HG02759 (cell line): Measurements from ENCODE around the gene CPSF4L.
"Not testable (repeated sequence)": the region's sequence is repeated elsewhere in the genome, so short reads cannot be mapped to it uniquely, and the experiment has no call there.

Experiments
- ATAC-seq: cut with Tn5 transposase; IDR thresholded peaks from one replicate; pipeline ENCODE4 v1.9.1; 2021; ENCODE audit warnings: mild to moderate bottlenecking, moderate library complexity; ENCODE audit not compliant: unreplicated experiment

CPSF4L gene

DNA sequence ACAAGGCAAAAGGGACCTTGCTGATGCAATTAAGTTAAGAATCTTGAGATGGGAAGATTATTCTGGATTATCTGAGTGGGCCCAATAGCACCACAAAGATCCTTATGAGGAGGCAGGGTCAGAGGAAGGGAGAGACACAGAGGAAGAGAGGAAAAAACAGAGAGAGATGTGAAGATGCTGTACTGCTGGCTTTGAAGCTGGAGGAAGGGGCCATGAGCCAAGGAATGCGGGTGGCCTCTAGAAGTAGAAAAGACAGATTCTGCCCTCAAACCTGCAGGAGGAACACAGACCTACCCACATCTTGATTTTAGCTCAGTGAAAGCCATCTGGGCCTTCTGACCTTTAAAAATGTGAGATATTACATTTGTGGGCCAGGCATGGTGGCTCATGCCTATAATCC, 8.1 kb upstream of the CPSF4L start:
- no peak for ATAC-seq

DNA sequence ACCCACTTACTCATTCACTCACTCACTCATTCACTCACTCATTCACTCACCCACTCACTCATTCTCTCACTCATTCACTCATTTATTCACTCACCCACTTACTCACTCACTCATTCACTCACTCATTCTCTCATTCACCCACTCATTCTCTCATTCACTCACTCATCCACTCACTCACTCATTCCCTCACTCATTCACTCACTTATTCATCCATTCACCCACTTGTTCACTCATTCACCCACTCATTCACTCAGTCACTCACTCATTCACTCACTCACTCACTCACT, 7.6 kb upstream of the CPSF4L start:
- no peak for ATAC-seq

DNA sequence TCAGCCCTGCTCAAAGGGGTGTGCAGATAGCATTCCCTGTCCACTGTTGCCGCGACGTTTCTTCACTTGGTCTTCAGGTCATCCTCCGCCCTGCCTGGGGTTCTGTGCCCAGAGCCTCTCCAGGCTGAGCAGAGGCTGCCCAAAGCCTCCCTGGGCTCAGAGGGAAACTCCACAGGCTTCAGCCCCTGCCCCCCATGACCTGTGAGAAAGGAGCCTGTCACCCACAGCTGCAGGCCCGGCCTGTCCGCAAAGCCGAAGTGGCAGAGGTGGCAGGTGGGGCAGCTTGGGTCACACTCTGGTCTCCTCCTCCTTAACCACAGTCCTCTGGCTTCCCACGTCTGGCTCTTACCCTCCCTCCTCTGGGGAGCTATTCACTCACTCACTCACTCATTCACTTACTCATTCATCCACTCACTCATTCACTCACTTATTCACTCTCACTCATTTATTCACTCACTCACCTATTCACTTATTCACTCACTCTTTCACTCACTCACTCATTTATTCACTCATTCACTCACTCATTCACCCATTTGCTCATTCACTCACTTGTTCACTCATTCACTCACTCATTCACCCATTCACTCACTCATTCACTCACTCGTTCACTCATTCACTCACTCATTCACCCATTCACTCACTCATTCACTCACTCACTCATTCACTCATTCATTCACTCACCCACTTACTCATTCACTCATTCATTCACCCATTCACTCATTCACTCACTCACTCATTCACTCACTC, 7.1 kb upstream of the CPSF4L start:
- no peak for ATAC-seq

GRCh38 chr17:73267648-73268537, 6.2 kb upstream of the CPSF4L start:
- ATAC-seq = no peak

- no peak for ATAC-seq
These were observed 5.1 kb upstream of the CPSF4L start for GRCh38 chr17:73266796-73267195.

GRCh38 chr17:73265646-73266640, 4.3 kb upstream of the CPSF4L start:
- ATAC-seq = no peak

- not testable (repeated sequence) for ATAC-seq
These were observed 2.8 kb upstream of the CPSF4L start for GRCh38 chr17:73264448-73264847.

- no peak for ATAC-seq
These were observed 1.3 kb upstream of the CPSF4L start for GRCh38 chr17:73262676-73263642.

DNA sequence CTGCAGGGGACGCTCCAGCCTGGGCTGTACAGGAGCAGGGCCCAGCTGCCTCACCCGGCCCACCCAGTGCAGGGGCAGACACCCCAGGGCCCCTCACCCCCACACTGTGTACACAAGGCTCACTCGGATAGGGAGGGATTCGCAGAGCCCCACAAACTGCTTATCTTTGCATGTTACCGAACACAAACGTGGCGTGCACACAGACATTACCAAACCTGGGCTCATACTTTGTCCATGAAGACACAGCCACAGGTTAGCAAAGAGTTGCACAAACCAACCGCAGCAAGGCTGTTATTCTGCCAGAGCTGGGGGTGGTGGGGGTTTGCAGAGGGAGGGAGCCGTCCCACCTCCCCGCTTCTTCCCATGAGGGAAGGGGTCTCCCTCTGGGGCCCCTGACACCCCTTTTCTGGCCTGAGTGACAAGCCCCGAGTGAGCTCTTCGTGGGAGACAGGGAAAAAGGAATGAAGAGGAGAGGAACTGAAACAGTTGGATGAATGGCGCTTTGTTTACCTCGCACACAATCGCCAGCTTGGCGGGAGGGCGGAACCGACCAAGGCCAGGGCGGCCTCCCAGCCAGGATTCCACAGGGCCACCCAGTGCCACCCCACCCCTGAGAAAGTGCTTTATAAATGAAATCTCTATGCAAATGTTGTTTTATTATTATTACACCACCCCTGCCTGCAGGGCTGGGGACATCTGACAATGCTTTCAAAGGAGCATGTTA, 434 bp upstream of the CPSF4L start:
- no peak for ATAC-seq

- ATAC-seq = no peak
These were observed 4.2 kb downstream of the CPSF4L start for GRCh38 chr17:73257516-73257915.

DNA sequence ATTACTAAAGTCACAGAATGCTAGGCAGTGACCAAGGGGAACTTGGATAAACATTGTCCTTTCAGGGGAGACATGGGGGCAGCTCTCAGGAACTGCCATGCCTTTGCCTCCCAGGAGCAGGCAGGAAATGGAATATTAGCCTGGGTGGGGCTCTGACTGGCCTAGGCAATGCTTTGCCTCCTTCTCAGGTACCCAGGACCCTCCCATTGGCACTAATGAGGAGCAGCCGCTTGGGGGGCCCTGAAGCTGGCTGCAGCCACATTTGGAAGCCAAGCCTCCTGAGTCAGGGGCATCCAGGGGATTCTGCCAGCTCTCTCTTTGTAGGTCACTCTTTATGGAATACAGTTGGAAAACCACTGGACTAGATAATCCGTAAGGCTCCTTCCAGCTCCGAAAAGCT, 5.5 kb downstream of the CPSF4L start:
- ATAC-seq = no peak

GRCh38 chr17:73255671-73256181, 6.0 kb downstream of the CPSF4L start:
- ATAC-seq = peak; percentile 61

GRCh38 chr17:73251871-73252270, 9.8 kb downstream of the CPSF4L start:
- ATAC-seq = no peak

- ATAC-seq = no peak
These were observed 10.6 kb downstream of the CPSF4L start for GRCh38 chr17:73250851-73251640.

DNA sequence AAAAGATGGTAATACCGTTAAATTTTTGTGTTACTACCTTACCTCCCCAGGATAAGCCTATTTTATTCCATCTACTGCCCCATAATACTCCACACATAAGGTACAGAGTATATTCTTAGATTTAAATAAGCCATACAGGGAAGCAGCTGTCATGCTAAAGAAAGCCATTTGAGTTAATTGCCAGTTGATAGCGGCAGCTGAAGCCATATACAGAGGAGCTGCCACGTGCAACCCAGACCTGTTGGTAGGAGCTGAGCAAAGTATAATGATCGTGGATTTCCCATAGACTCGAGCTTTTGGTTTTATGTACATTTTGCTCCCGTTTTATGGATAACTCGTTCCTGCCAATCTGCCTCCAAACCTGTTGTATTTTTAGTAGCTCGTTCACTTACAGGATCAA, 12.0 kb downstream of the CPSF4L start:
- ATAC-seq = no peak

DNA sequence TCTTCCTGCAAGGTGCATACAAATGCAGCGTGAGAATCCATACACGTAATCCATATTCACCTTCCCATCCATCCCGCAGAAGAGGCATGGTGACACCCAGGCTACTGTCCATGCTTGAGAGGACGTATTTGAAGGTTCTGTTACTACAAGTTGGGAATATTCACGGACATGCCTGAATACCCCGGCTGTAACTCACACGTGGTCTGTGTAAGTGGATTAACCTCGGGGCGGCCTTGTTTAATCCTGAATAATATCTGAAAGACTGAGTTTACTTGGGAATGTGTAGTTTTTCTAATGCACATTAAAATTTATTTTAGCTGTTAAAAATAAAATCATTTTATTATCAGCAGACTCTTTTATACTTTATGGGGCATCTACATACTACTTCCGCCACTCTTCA, 13.1 kb downstream of the CPSF4L start:
- no peak for ATAC-seq

DNA sequence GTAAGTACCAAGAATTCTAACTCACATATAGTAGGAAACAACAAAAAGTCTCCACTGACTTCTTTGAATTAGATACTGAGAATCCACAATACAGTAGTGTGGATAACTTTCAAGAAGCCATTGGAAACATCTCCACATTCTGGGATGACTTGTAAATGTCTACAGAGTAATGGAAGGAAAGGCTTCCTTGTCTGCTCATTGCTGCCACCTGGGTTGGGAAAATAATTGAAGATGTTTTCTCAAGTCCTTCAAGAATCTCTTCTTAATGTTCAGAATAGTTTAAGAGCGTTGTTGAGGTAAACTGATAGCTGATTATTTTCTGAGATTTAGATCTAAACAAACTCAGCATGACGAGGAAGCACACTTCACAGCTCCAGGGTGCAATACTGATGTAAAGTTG, 14.0 kb downstream of the CPSF4L start:
- no peak for ATAC-seq

DNA sequence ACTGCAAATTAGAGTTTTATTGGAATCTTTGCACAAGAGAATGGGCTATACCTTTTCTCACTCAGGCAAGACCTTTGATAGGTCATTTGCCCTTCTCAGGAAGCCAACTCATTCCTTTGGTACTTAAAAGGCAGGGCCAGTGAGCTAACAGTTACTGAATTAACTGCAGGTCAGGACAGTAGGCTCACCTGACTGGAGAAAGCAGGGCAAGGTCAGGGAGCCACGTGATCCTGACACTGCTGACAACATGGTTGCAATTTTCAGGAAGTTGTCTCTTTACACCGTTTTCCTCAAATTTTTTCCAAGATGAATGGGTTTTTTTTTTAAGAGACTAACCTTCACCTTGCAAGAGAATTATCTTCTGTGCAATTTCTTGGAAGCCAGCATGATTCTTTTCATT, 21.1 kb downstream of the CPSF4L start:
- ATAC-seq = no peak
